GM12878 (cell line): ENCODE measurements around the gene HMX2. TPM values are rescaled to one million over a fixed set of nuclear protein-coding genes. Genes with fewer than 3 reads are reported as not detected.

Experiments
- ATAC-seq: fragments of 200-7000 bp; cut with Tn5 transposase; 3 replicates; pipeline ENCODE4 v1.9.1; 2020; ENCODE audit warnings: mild to moderate bottlenecking, moderate library complexity
- BruUV-seq: library from RNA; stranded (reverse); fragments of 400-500 nt; replicated peaks from 2 replicates; lab custom pipeline; 2021; lab: Mats Ljungman, UMichigan
- CTCF ChIA-PET: fragments of 300-600 bp; sonication (Branson Sonifier 250); formaldehyde crosslinking; extraction: SDS; loops from one replicate; lab custom pipeline; 2021; ENCODE audit warnings: inconsistent platforms; lab: Yijun Ruan, JAX
- POLR2A ChIA-PET: fragments of 350-600 bp; formaldehyde crosslinking; extraction: SDS; loops from one replicate; lab custom pipeline; 2021; ENCODE audit warnings: inconsistent platforms; lab: Charles Lee
- RAD21 ChIA-PET: fragments of 300-600 bp; sonication (Branson Sonifier 250); formaldehyde crosslinking; loops from one replicate; lab custom pipeline; 2023; ENCODE audit warnings: antibody characterized with exemption; ENCODE audit not compliant: unreplicated experiment; lab: Charles Lee
- SMC1A ChIA-PET: fragments of 300-600 bp; sonication (Branson Sonifier 250); formaldehyde crosslinking; loops from one replicate; lab custom pipeline; 2023; ENCODE audit not compliant: unreplicated experiment, uncharacterized antibody; lab: Charles Lee
- DNase-seq: peaks from one replicate; pipeline ENCODE4 v3.0.0-alpha.2; 2011; ENCODE audit warnings: low read depth, low spot score
- FAIRE-seq: peaks from 3 replicates; lab custom pipeline; 2011; peaks lifted over from hg19 to GRCh38; lab: Jason Lieb, UNC
- H2AFZ ChIP-seq: 2 replicates; pipeline ENCODE4 v1.6.0; 2011; ENCODE audit warnings: low read depth, low read length, control low read depth; ENCODE audit not compliant: control insufficient read depth
- H3K27ac ChIP-seq: 2 replicates; pipeline ENCODE4 v1.5.1; 2011; ENCODE audit warnings: control low read depth; ENCODE audit not compliant: control insufficient read depth, insufficient read depth
- H3K27me3 ChIP-seq, 2 experiments: replicated peaks in 1 of 2; 2 replicates each; pipeline versions ENCODE4 v1.6.0 to v1.6.1; 2011; ENCODE audit warnings: low read length in 1 of 2; ENCODE audit not compliant: control insufficient read depth in 2 of 2, insufficient read depth in 2 of 2
- H3K36me3 ChIP-seq, 2 experiments: 2 replicates each; pipeline ENCODE4 v1.5.1; 2011; ENCODE audit warnings: low read length in 1 of 2; ENCODE audit not compliant: control insufficient read depth in 2 of 2, insufficient read depth in 2 of 2
- H3K4me1 ChIP-seq: 2 replicates; pipeline ENCODE4 v1.6.1; 2011; ENCODE audit warnings: mild to moderate bottlenecking, low read length, moderate library complexity, mixed read lengths; ENCODE audit not compliant: control insufficient read depth, insufficient read depth
- H3K4me2 ChIP-seq: 2 replicates; pipeline ENCODE4 v1.6.0; 2011; ENCODE audit warnings: control low read depth; ENCODE audit not compliant: control insufficient read depth, insufficient read depth
- H3K4me3 ChIP-seq: fragments of 200-600 bp; sonication (generic); 2 replicates; pipeline ENCODE4 v1.5.1; 2016
- H3K79me2 ChIP-seq: 2 replicates; pipeline ENCODE4 v1.6.0; 2011; ENCODE audit warnings: low read length; ENCODE audit not compliant: control insufficient read depth, insufficient read depth
- H3K9ac ChIP-seq: 2 replicates; pipeline ENCODE4 v1.8.0; 2011; ENCODE audit warnings: low read length, control low read depth, mixed read lengths; ENCODE audit not compliant: control insufficient read depth, insufficient read depth
- H3K9me3 ChIP-seq: replicated peaks from 3 replicates; pipeline ENCODE4 v1.5.1; 2011; ENCODE audit warnings: mild to moderate bottlenecking, low read length; ENCODE audit not compliant: control insufficient read depth, insufficient read depth
- H4K20me1 ChIP-seq: 2 replicates; pipeline ENCODE4 v1.6.0; 2011; ENCODE audit not compliant: control insufficient read depth, insufficient read depth
- CEBPB ChIP-seq, 2 experiments: fragments of 150-350 bp in 1 of 2; IDR thresholded peaks; 2 replicates each; pipeline ENCODE4 v1.6.1; 2012 to 2014; ENCODE audit warnings: low read depth in 2 of 2, low read length in 2 of 2, borderline replicate concordance in 1 of 2, inconsistent platforms in 1 of 2
- IKZF1 ChIP-seq: fragments of 450-650 bp; conservative IDR thresholded peaks from 2 replicates; pipeline ENCODE4 v1.6.1; 2017; ENCODE audit warnings: antibody characterized with exemption, mild to moderate bottlenecking
- RUNX3 ChIP-seq: IDR thresholded peaks from 2 replicates; pipeline ENCODE4 v1.6.1; 2012; ENCODE audit warnings: low read length, inconsistent platforms
- TCF12 ChIP-seq: IDR thresholded peaks from 2 replicates; pipeline ENCODE4 v1.6.1; 2011; ENCODE audit warnings: low read depth, mild to moderate bottlenecking, low read length
- WGBS: methylation state at CpG from one replicate; pipeline ENCODE4 v1.1.6; 2016; ENCODE audit warnings: low lambda C conversion rate; ENCODE audit not compliant: insufficient replicate concordance, insufficient coverage; ENCODE audit errors: missing lambda C conversion rate; 5-methylcytosine and 5-hydroxymethylcytosine counted together
- in situ Hi-C: fragments of 300-500 bp; cut with MboI; formaldehyde crosslinking; loops from 9 replicates; pipeline ENCODE4 v1.14.3; 2018; ENCODE audit warnings: mixed read lengths
- intact Hi-C: fragments of 100-400 bp; cut with micrococcal nuclease; formaldehyde crosslinking; loops from one replicate; pipeline ENCODE4 v1.14.2; 2022; ENCODE audit not compliant: unreplicated experiment
- polyA plus RNA-seq, 11 experiments: library from polyadenylated mRNA; depleted of rRNA in 4 of 11; unstranded in 6 of 11; stranded (reverse) in 5 of 11; fragments of >200 nt; fragmentation: Nextera tagmentation in 4 of 11; fragmentation: Illumina TruSeq in 1 of 11; extraction: Ambion mirVana in 4 of 11; extraction: Trizol in 1 of 11; gene quantifications; 1 replicate in 1 of 11; 2 replicates in 10 of 11; pipeline versions ENCODE4 v1.2.1 to v1.2.3, GENCODE V29; 2011 to 2016; ENCODE audit warnings: inconsistent platforms in 2 of 11, missing spikeins in 2 of 11, low read depth in 1 of 11
- total RNA-seq, 4 experiments: library from RNA; depleted of rRNA in 3 of 4; stranded (reverse); fragments of >200 nt in 3 of 4; fragmentation: Illumina TruSeq in 1 of 4; extraction: Trizol in 1 of 4; gene quantifications; 2 replicates each; pipeline versions ENCODE4 v1.2.1 to v1.2.3, GENCODE V29; 2013 to 2021

HMX2 gene
- total and polyA plus RNA-seq, 10 of the 15 experiments (the other 5 are each of a cell fraction or from before 2014, with no cell fraction given): 1.4 to 31.3 (median 16.8) TPM; not detected in 1

DNA sequence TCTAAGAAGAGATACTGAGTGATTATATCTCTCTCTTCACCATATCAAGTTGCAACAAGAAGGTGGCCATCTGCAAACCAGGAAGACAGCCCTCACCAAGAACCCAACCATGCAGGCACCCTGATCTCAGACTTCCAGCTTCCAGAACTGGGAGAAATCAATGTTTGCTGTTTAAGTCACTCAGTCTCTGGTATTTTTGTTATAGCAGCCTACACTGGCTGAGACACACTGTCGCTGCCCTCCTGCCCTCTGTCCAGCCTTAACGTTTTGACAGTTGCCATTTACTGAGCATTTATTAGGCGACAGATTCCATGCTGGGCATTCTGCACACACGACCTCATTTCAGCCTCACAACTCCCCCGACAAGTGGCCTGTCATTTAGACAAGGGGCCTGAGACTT is 21.7 kb upstream of the HMX2 start (continued):
- TF ChIP-seq CEBPB (IDR thresholded peaks at IDR 0.05; ENCODE audit: borderline replicate concordance in 1 of 2, low read depth in 2 of 2, low read length in 2 of 2) (no peak), IKZF1 (no peak)

DNA sequence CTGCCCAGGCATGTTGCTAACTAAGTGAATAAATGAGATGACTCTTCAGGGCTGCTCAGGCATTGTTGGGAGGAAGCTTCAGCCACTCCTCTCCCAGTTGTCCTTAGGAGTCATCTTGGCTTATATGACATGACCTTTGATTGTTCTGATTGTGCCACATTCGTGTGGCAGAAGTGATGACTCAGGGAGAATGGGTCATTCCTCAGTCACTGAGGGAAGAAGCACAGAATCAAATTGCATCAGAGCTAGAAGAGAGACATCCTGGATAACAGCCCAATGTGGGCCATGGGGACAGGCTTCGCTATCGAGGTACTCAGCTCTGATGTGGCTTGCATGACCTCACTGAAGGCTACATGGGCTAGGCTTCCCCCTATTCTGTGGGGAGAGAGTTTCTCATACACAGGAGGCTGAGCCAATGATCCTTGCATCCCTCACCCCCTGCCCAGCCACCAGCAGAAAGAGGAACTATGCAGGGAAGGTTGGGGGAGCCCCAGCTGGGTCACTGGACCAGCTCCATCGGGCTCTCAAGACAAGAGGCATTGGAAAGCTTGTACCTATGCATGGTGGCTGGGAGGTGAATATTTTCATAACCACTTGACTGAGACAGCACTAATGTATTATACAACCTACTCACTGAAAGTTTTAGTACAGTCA is 18.2 kb upstream of the HMX2 start:
- Histone ChIP-seq H3K27me3 (peaks cover 0 to 10% of the 10 kb centered on the region in 2 experiments; a peak in 2 of 4 replicates), H3K36me3 (no peaks in the 10 kb centered on the region; a peak in 1 of 4 replicates), H3K4me3 (no peak overlapping the region), H3K4me1 (peaks cover 7% of the 10 kb centered on the region), H3K79me2 (no peaks in the 10 kb centered on the region; the same call in 1 of the 2 replicates), H4K20me1 (no peaks in the 10 kb centered on the region), H3K27ac (no peak overlapping the region), H3K9ac (no peak overlapping the region), H3K4me2 (no peak overlapping the region), H2AFZ (no peak overlapping the region), H3K9me3 (no peaks in the 10 kb centered on the region; the same call in 2 of the 3 replicates)
- RAD21 ChIA-PET: interaction anchor here (1.0 kb wide), 1 partner anchor 24 kb away, joined by 4 read pairs; the partner anchor contains the start of gene BUB3
- no TSS peak for BruUV-seq
- CTCF ChIA-PET: interaction anchor here (1.4 kb wide), 1 partner anchor 429 kb away, joined by 4 read pairs; no protein-coding TSS in a partner anchor
- in situ Hi-C loops: loop anchor here (5.0 kb wide), 2 partner anchors 423 to 838 kb away; no protein-coding TSS in a partner anchor
- FAIRE-seq (peak; percentile 49), DNase-seq (no peak), ATAC-seq (no peak)
- intact Hi-C loops: loop anchor here (5.0 kb wide), 1 partner anchor 263 kb away; no protein-coding TSS in a partner anchor
- TF ChIP-seq RUNX3: 0 out of 2 replicates have a peak, but pooled peaks have one; percentile 28
- no peak for TF ChIP-seq TCF12
- POLR2A ChIA-PET: no interaction called here
- SMC1A ChIA-PET: interaction anchor here (0.7 to 1.0 kb wide), 2 partner anchors 87 to 250 kb away, joined by 3 to 4 read pairs; no protein-coding TSS in a partner anchor
- 22% methylated on average over 4 of the region's 4 CpGs for WGBS
